ENCODE data around the gene NPAS1. TPM values are rescaled to one million over a fixed set of nuclear protein-coding genes. Genes with fewer than 3 reads are reported as not detected.
"Not testable (repeated sequence)": the region's sequence is repeated elsewhere in the genome, so short reads cannot be mapped to it uniquely, and the experiment has no call there.

Gene NPAS1
- total RNA-seq, 2 experiments from 2014 or later, result 0.59 to 0.65 TPM

GRCh38 chr19:47005164-47005641, 14.4 kb upstream of the NPAS1 start:
- POLR2A ChIA-PET, result no interaction called here
- CTCF ChIA-PET, result interaction anchor here (0.6 kb wide), 2 partner anchors 165 to 1466 kb away, joined by 3 read pairs; no protein-coding TSS in a partner anchor

- CTCF ChIA-PET, result interaction anchor here (0.7 kb wide), 1 partner anchor 177 kb away, joined by 5 read pairs; no protein-coding TSS in a partner anchor
- POLR2A ChIA-PET, result no interaction called here
These were observed 13.8 kb upstream of the NPAS1 start for GRCh38 chr19:47005873-47006272.

- POLR2A ChIA-PET, result interaction anchor here (0.6 to 0.8 kb wide), 2 partner anchors 107 to 215 kb away, joined by 5 to 8 read pairs; partner anchors contain the start of gene ZC3H4
- CTCF ChIA-PET, result interaction anchor here (0.6 to 1.1 kb wide), 4 partner anchors 15 to 1110 kb away, joined by 3 to 5 read pairs (median 3); no protein-coding TSS in a partner anchor
These were observed 13.1 kb upstream of the NPAS1 start for GRCh38 chr19:47006496-47006895.

DNA sequence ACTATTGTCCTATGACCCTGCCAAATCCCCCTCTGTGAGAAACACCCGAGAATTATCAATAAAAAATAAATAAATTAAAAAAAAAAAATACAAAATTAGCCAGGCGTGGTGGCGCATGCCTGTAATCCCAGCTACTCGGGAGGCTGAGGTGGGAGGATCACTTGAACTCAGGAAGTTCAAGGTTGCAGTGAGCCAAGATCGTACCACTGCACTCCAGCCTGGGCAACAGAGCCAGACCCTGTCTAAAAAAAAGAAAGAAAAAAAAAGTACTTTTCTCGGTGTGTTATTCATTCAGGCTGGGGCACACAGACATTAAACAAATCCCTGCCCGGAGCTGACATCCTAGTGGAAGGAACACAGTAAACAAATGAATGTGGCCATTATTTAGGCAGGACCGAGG, 9.1 kb upstream of the NPAS1 start:
- CTCF ChIA-PET, POLR2A ChIA-PET: not testable (repeated sequence)

GRCh38 chr19:47012617-47013016, 7.0 kb upstream of the NPAS1 start:
- POLR2A ChIA-PET, result interaction anchor here (1.2 kb wide), 1 partner anchor 18 kb away, joined by 3 read pairs; no protein-coding TSS in a partner anchor

GRCh38 chr19:47013041-47013517, 6.6 kb upstream of the NPAS1 start:
- POLR2A ChIA-PET, result interaction anchor here (1.2 kb wide), 1 partner anchor 17 kb away, joined by 3 read pairs; no protein-coding TSS in a partner anchor
- CTCF ChIA-PET, result interaction anchor here (0.6 to 3.2 kb wide), 44 partner anchors 9 to 243 kb away, joined by 3 to 24 read pairs (median 5); partner anchors contain the start of genes AP2S1, CCDC9, SAE1 and SLC1A5

More at GRCh38 chr19:47012617-47013016, 7.0 kb upstream of the NPAS1 start:
- CTCF ChIA-PET, result interaction anchor here (0.7 to 3.2 kb wide), 41 partner anchors 9 to 244 kb away, joined by 3 to 24 read pairs (median 5); partner anchors contain the start of genes AP2S1, CCDC9, SAE1 and SLC1A5

DNA sequence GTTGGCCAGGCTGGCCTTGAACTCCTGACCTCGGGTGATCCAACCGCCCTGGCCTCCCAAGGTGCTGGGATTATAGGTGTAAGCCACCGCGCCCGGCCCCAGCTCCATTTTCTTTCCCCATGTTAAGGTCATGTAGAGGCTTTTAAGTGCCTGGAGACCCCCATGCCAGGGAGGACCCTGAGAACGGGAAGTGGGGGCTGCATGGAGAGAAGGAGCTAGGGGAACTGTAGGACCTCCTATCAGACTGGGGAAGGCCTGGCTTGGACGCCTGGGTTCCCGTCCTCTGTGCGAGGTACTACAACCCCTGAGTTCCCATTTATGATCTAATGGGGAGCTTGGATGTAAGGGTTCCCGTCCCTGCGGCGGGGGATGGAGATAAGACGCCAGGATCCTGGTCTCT, 714 bp upstream of the NPAS1 start:
- ChIA-PET CTCF (interaction anchor here (0.6 to 1.1 kb wide), 3 partner anchors 12 to 174 kb away, joined by 3 to 4 read pairs (median 4); no protein-coding TSS in a partner anchor), POLR2A (interaction anchor here (0.6 kb wide), 1 partner anchor 112 kb away, joined by 5 read pairs; no protein-coding TSS in a partner anchor)

DNA sequence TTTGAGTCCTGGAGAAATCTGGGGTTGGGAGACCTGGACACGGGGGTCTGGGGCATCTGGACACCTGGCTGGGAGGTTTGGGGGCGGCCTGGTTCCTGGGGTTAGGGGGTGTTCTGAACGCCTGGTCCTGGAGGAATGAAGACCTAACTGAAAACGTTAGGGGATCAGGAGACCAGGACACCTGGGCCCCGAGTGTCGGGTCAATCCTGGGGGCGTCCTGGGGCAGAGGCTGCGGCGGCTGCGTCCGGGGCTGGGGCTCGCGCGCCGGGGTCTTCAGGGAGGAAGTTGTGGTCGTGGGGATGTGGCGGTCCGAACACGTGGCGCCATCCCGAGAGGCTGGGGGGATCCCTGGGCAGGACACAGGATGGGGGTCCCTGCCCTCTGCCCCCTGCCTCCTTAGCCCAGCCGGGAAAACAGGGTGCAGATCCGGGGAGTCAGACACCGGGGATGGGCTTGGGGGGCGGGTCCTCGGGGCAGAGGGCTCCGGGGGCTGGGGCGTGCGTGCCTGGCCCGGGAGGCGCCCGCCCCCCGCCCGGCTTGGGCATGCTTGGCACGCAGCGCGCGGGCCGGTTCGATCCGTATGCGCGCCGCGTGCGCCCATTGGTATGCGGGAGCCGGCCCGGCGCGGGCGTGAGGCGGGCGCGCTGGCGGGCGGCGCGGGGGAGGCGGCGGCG, 632 bp downstream of the NPAS1 start:
- ChIA-PET CTCF (interaction anchor here (0.6 to 4.2 kb wide), 2 partner anchors 7 to 101 kb away, joined by 3 to 24 read pairs; no protein-coding TSS in a partner anchor), POLR2A (no interaction called here)

DNA sequence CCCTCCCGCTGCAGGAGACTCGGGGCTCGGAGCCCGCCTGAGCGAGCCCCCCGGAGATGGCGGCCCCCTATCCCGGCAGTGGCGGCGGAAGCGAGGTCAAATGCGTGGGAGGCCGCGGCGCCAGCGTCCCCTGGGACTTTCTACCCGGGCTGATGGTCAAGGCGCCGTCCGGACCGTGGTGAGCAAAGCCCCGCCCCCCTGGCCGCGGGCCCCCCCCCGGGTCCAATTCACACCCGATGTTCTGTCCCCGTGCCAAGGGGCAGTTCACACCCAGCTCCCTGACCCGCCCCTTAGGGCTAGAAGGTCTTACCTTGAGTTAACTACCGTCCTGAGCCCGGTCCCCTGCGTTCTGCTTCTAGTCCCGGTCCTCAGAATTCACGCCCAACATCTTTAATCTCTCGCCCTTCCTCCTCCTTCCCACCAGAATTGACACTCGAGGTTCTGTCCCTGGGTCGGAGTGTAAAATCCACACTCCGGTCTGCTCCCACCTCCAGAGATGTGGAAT, 1.4 kb downstream of the NPAS1 start:
- POLR2A ChIA-PET, result no interaction called here
- CTCF ChIA-PET, result interaction anchor here (0.7 to 4.2 kb wide), 3 partner anchors 8 to 124 kb away, joined by 3 to 24 read pairs (median 3); no protein-coding TSS in a partner anchor

GRCh38 chr19:47021536-47022139, 2.0 kb downstream of the NPAS1 start:
- ChIA-PET CTCF (interaction anchor here (0.7 to 4.2 kb wide), 3 partner anchors 9 to 123 kb away, joined by 3 to 24 read pairs (median 3); no protein-coding TSS in a partner anchor), POLR2A (interaction anchor here (0.6 kb wide), 1 partner anchor 107 kb away, joined by 5 read pairs; no protein-coding TSS in a partner anchor)

DNA sequence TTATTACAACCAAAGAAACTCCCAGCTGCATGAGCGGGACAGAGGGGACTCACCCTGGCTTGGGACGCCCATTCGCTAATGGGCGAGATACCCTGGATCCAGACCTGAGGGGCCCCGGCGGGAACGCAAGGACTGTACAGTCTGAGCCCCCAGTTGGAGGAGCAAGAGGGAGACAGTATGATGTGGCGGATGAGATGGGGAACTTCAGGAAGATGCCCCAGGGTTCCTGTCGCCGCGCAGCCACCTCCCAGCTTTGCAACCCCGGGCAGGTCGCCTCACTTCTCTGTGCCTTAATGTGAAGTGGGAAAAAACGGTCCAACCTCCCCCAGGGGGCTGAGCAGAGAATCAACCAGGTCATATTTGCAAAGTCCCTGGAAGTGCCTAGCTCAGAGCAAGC, 2.5 kb downstream of the NPAS1 start:
- ChIA-PET POLR2A (interaction anchor here (0.6 kb wide), 1 partner anchor 106 kb away, joined by 5 read pairs; no protein-coding TSS in a partner anchor), CTCF (interaction anchor here (1.7 to 4.2 kb wide), 2 partner anchors 9 to 57 kb away, joined by 3 to 24 read pairs; no protein-coding TSS in a partner anchor)

- POLR2A ChIA-PET, result interaction anchor here (0.6 kb wide), 1 partner anchor 106 kb away, joined by 5 read pairs; no protein-coding TSS in a partner anchor
- CTCF ChIA-PET, result interaction anchor here (1.1 to 4.2 kb wide), 3 partner anchors 10 to 57 kb away, joined by 3 to 24 read pairs (median 3); no protein-coding TSS in a partner anchor
These were observed 3.2 kb downstream of the NPAS1 start for GRCh38 chr19:47022541-47023447.

DNA sequence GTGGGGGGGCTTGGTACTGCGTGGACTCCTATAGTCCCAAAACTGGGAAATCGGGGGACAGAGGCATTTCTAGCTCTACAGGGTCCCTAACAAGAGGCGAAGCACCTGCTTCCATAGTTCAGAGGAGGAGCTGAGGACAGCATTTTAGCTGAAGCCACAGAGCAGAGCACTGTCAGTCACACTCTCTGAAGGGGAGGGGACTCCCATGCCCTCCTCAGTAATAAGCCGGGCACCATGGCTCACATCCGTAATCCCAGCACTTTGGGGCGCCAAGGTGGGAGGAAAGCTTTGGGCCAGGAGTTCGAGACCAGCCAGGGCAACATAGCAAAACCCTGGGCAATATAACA, 3.8 kb downstream of the NPAS1 start:
- ChIA-PET CTCF (interaction anchor here (1.1 to 4.2 kb wide), 2 partner anchors 10 to 12 kb away, joined by 3 to 24 read pairs; no protein-coding TSS in a partner anchor), POLR2A (no interaction called here)

DNA sequence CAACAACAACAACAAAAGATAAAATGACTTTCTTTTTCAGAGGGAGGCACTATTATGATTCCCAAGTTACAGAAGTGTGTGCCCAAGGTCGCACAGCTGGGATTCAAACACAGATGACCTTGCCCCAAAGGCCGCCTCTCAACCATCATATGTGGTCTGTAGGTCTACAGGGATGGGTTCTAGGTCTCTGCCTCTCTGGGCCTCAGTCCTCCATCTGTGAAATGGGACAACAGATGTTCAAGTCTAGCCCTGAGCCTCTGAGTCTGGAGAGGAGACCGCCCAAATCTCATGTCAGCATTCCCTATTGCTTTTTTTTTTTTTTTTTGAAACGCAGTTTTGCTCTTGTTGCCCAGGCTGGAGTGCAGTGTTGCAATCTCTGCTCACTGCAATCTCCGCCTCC, 4.9 kb downstream of the NPAS1 start:
- POLR2A ChIA-PET, result interaction anchor here (0.6 kb wide), 1 partner anchor 37 kb away, joined by 4 read pairs; no protein-coding TSS in a partner anchor
- CTCF ChIA-PET, result interaction anchor here (0.6 to 4.2 kb wide), 4 partner anchors 11 to 653 kb away, joined by 3 to 24 read pairs (median 4); no protein-coding TSS in a partner anchor

DNA sequence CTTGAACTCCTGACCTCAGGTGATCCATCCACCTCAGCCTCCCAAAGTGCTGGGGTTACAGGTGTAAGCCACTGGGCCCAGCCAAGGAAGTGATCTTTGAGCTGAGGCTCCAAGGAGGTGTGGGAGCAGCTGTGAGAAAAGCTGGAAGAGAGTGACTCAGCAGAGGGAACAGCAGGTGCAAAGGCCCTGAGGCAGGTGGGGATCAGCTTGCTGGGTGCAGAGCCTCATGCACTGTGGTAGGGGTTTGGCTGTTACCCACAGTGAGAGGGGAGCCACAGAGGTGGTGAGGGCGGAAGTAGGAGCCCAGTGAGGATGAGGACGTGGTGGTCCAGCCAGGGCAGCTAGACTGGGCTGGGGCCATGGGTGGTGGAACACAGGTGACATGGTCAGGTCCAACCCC, 6.5 kb downstream of the NPAS1 start:
- CTCF ChIA-PET, result interaction anchor here (0.9 to 1.8 kb wide), 2 partner anchors 10 to 14 kb away, joined by 4 to 12 read pairs; no protein-coding TSS in a partner anchor
- POLR2A ChIA-PET, result no interaction called here

DNA sequence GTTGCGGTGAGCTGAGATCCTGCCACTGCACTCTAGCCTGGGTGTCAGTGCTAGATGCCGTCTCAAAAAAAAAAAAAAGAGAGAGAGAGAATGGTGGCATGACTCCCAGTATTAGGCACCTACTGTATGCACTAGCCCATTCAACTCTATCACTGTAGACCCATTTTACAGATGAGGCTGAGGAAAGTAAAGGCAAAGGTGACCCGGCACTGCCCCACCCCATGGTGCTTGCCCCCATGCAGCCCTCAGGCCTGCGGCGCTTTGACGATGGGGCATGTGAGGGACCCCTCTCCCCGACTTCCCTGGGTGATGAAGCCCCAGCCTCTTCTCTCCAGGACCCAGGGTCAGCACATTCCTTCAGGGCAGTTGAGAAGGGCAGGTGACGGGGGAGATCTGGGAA, 7.3 kb downstream of the NPAS1 start:
- CTCF ChIA-PET, result interaction anchor here (1.8 kb wide), 1 partner anchor 14 kb away, joined by 12 read pairs; no protein-coding TSS in a partner anchor
- POLR2A ChIA-PET, result no interaction called here

DNA sequence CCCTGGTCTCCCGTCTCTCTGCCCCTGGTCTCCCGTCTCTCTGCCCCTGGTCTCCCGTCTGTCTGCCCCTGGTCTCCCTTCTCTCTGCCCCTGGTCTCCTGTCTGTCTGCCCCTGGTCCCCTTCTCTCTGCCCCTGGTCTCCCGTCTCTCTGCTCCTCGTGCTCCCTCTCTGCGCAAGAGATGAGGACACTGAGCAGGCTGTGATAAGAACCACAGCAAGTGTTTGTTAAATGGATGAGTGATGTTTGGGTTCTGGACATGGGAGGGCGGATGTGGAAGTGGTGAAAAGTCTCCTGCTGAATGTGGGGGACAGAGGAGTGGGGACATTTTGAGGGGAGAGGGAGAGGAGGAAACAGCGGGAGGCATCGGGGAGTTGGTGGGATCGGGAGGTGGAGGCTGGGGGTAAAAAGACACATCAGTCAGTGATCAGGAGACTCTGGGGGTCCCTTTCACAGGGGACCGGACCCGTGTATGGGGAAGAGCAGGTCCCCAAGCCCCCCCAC, 8.0 kb downstream of the NPAS1 start:
- CTCF ChIA-PET, result interaction anchor here (1.2 kb wide), 1 partner anchor 15 kb away, joined by 5 read pairs; no protein-coding TSS in a partner anchor
- POLR2A ChIA-PET, result no interaction called here

DNA sequence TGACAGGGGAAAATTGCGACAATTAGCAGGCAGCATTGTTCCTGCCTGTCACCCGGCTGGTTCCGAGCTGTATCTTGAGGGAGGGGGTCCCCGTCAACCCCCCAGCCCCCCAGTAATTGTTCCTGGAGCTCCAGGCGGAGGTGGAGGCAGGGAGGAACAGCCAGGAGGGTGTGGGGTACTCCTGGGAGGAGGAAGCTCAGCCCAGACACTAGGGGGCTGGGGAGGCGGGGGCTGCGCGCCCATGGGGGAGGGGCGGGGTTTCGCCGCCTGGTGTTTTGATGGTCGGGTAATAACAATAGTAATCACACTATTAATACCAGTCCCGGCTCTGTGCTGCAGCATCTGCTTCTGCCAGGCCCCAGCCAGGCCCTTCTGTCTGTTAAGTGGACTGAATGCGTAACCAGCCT, 8.6 kb downstream of the NPAS1 start:
- POLR2A ChIA-PET, result no interaction called here

More for the DNA sequence above, 8.6 kb downstream of the NPAS1 start:
- CTCF ChIA-PET, result interaction anchor here (1.2 kb wide), 1 partner anchor 15 kb away, joined by 5 read pairs; no protein-coding TSS in a partner anchor
